ENCODE data around the gene TTBK2. TPM values are rescaled to one million over a fixed set of nuclear protein-coding genes. Genes with fewer than 3 reads are reported as not detected.
"Not testable (repeated sequence)": the region's sequence is repeated elsewhere in the genome, so short reads cannot be mapped to it uniquely, and the experiment has no call there.

TTBK2 gene
- total RNA-seq, 1 experiment from 2014 or later, result 4.2 TPM

DNA sequence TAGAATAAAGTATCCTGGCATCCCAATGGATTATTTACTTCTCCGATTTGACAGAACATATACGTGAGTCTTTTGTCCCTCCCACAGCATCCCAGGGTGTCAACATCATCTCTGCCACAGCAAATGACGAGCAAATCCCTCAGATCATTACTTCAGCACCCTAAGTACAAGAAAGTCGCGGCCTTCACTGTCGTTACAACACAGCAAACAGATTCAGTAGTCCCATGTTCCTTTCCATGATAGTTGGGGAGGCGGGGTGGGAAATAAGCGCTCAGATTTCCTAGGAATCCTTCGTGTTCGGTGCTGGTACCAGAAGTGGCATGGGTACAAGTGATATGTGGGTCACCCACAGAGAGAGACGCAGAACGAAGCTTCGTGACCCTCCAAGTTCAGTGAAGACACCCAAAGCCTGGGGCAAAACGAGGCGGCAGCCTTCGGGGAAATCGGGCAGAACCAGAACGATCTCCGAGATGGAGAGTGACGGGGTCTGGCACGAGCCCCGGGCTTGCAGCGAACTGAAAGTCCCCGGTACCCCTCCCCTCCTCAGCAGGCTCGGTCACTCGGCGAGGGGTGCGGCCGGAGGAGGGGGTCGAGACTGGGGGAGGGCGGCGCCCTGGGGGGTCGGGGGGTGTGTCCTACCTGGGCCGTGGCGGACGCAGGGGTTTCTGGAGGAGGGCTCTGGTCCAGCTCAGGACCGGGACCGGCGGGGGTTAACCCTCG lies 619 bp downstream of the TTBK2 start:
- Histone ChIP-seq H3K4me3 (ENCODE audit: insufficient read depth, low read depth, low read length) (peak overlapping the region; percentile 86), H3K27me3 (ENCODE audit: control insufficient read depth, insufficient read depth, low read length) (peaks cover 7% of the 10 kb centered on the region), H3K36me3 (replicated peaks; ENCODE audit: control insufficient read depth, insufficient read depth, low read length) (no peaks in the 10 kb centered on the region)
- DNase-seq, result peak; percentile 84

DNA sequence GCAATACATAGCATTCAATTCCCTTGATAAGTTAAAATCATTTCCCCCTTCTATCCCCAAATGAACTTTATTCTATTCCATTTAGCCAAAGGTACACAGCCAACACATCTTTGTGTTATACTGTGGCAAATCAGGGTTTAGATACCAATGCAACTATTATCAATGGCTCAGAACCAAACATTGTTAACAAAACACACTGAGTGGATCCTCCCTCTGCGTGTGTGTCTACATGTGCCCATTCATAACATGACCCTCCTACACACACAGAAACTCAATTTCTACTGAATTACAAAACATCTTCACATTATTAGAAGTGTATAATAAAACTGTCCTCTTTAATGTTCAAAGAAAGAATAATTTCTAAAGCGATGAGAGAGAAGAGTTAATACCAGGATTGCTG lies 1.3 kb downstream of the TTBK2 start:
- H3K27me3 ChIP-seq (ENCODE audit: control insufficient read depth, insufficient read depth, low read length), result peaks cover 7% of the 10 kb centered on the region

GRCh38 chr15:42918047-42918446 lies 2.5 kb downstream of the TTBK2 start:
- H3K4me3 ChIP-seq (ENCODE audit: insufficient read depth, low read depth, low read length), result no peak overlapping the region
- no peaks in the 10 kb centered on the region for H3K36me3 ChIP-seq (replicated peaks; ENCODE audit: control insufficient read depth, insufficient read depth, low read length)
- DNase-seq, result no peak
- H3K27me3 ChIP-seq (ENCODE audit: control insufficient read depth, insufficient read depth, low read length), result peaks cover 7% of the 10 kb centered on the region

More for the DNA sequence above, 1.3 kb downstream of the TTBK2 start:
- Histone ChIP-seq H3K4me3 (ENCODE audit: insufficient read depth, low read depth, low read length) (peak overlapping the region; percentile 86), H3K36me3 (replicated peaks; ENCODE audit: control insufficient read depth, insufficient read depth, low read length) (no peaks in the 10 kb centered on the region)
- DNase-seq, result no peak

GRCh38 chr15:42915654-42916315 lies 4.8 kb downstream of the TTBK2 start:
- Histone ChIP-seq H3K36me3 (replicated peaks; ENCODE audit: control insufficient read depth, insufficient read depth, low read length) (no peaks in the 10 kb centered on the region), H3K4me3 (ENCODE audit: insufficient read depth, low read depth, low read length) (no peak overlapping the region), H3K27me3 (ENCODE audit: control insufficient read depth, insufficient read depth, low read length) (no peaks in the 10 kb centered on the region)
- no peak for DNase-seq

- H3K4me3 ChIP-seq (ENCODE audit: insufficient read depth, low read depth, low read length), result no peak overlapping the region
- no peaks in the 10 kb centered on the region for H3K36me3 ChIP-seq (replicated peaks; ENCODE audit: control insufficient read depth, insufficient read depth, low read length)
- H3K27me3 ChIP-seq (ENCODE audit: control insufficient read depth, insufficient read depth, low read length), result no peaks in the 10 kb centered on the region
- no peak for DNase-seq
Observed at GRCh38 chr15:42914728-42915497, 5.7 kb downstream of the TTBK2 start.

GRCh38 chr15:42911058-42911592 lies 9.5 kb downstream of the TTBK2 start:
- no peak for DNase-seq

DNA sequence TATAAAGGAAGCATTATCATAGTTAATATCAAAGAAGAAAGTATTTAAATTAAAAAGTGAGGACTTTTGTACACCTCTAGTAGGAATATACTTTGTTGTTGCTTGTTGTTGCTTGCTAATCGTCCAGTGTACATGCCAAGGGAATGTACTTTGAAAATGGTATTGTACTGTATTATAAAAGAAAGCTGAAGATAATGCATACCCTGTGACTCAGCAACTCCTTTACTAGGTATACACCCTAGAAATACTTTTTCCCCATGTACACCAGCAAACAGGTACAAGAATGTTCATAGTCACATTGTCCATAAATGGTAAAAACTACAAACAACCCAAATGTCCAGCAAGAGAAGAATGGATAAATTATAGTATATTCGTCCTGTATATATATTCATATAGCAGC lies 12.0 kb downstream of the TTBK2 start:
- Histone ChIP-seq H3K4me3 (ENCODE audit: insufficient read depth, low read depth, low read length) (no peak overlapping the region), H3K36me3 (replicated peaks; ENCODE audit: control insufficient read depth, insufficient read depth, low read length) (no peaks in the 10 kb centered on the region), H3K27me3 (ENCODE audit: control insufficient read depth, insufficient read depth, low read length) (no peaks in the 10 kb centered on the region)
- DNase-seq, result no peak

More at GRCh38 chr15:42911058-42911592, 9.5 kb downstream of the TTBK2 start:
- Histone ChIP-seq H3K4me3 (ENCODE audit: insufficient read depth, low read depth, low read length) (no peak overlapping the region), H3K27me3 (ENCODE audit: control insufficient read depth, insufficient read depth, low read length) (no peaks in the 10 kb centered on the region), H3K36me3 (replicated peaks; ENCODE audit: control insufficient read depth, insufficient read depth, low read length) (no peaks in the 10 kb centered on the region)

GRCh38 chr15:42903388-42904324 lies 16.9 kb downstream of the TTBK2 start:
- H3K4me3 ChIP-seq (ENCODE audit: insufficient read depth, low read depth, low read length), result no peak overlapping the region
- no peak for DNase-seq
- no peaks in the 10 kb centered on the region for H3K36me3 ChIP-seq (replicated peaks; ENCODE audit: control insufficient read depth, insufficient read depth, low read length)
- H3K27me3 ChIP-seq (ENCODE audit: control insufficient read depth, insufficient read depth, low read length), result no peaks in the 10 kb centered on the region

- H3K4me3 ChIP-seq (ENCODE audit: insufficient read depth, low read depth, low read length); H3K36me3 ChIP-seq (replicated peaks; ENCODE audit: control insufficient read depth, insufficient read depth, low read length); DNase-seq; H3K27me3 ChIP-seq (ENCODE audit: control insufficient read depth, insufficient read depth, low read length): not testable (repeated sequence)
Observed at GRCh38 chr15:42893911-42894310, 26.7 kb downstream of the TTBK2 start.

- H3K27me3 ChIP-seq (ENCODE audit: control insufficient read depth, insufficient read depth, low read length), result no peaks in the 10 kb centered on the region
- no peaks in the 10 kb centered on the region for H3K36me3 ChIP-seq (replicated peaks; ENCODE audit: control insufficient read depth, insufficient read depth, low read length)
- H3K4me3 ChIP-seq (ENCODE audit: insufficient read depth, low read depth, low read length), result no peak overlapping the region
- DNase-seq, result no peak
Observed at GRCh38 chr15:42891569-42891968, 29.0 kb downstream of the TTBK2 start.

DNA sequence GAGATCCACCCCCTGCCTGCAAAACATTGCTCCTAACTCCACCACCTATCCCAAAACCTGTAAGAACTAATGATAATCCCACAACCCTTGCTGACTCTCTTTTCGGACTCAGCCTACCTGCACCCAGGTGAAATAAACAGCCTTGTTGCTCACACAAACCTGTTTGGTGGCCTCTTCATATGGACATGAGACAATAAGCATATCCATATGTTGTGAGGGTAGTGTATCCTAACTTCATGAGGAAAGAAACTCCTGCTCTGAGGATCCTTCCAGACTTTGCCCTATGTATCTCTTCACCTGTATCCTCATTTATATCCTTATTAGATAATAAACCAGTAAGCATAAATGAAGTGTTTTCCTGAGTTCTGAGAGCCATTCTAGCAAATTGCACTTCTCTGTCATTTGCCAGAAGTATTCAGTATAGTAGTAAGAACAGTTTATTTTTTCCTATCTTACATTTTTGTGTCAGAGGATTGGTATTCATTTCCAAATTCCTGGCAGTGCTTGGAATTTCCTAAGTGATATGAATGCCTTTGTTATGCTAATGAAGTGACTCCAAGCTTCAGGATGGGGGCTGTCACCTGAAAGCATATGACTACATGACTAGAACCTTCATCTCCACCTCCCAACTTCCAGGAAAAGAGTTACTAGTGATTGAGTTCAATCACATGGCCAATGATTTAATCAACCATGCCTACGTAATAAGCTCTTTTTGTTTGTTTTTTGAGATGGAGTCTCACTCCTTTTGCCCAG lies 30.2 kb downstream of the TTBK2 start:
- peak; percentile 16 for DNase-seq
- no peaks in the 10 kb centered on the region for H3K27me3 ChIP-seq (ENCODE audit: control insufficient read depth, insufficient read depth, low read length)

GRCh38 chr15:42887384-42887783 lies 33.2 kb downstream of the TTBK2 start:
- not testable (repeated sequence) for H3K36me3 ChIP-seq (replicated peaks; ENCODE audit: control insufficient read depth, insufficient read depth, low read length); H3K27me3 ChIP-seq (ENCODE audit: control insufficient read depth, insufficient read depth, low read length); DNase-seq; H3K4me3 ChIP-seq (ENCODE audit: insufficient read depth, low read depth, low read length)

More for the DNA sequence above, 30.2 kb downstream of the TTBK2 start:
- no peaks in the 10 kb centered on the region for H3K36me3 ChIP-seq (replicated peaks; ENCODE audit: control insufficient read depth, insufficient read depth, low read length)
- no peak overlapping the region for H3K4me3 ChIP-seq (ENCODE audit: insufficient read depth, low read depth, low read length)

DNA sequence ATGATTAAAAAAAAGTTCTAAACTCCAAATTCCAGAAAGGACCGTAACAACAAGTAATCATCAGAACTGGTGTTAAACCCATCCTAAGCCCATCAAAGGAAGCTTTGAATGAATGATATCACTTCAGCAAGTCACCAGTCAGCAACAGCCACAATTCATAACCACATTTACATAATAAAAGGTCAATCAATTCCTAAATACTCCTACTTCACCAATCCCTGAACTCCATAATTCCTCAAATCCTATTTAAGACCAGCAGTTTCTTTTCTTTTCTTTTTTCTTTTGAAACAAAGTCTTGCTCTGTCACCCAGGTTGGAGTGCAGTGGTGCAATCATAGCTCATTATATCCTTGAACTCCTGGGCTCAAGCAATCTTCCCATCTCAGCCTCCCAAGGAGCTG lies 40.5 kb downstream of the TTBK2 start:
- Histone ChIP-seq H3K4me3 (ENCODE audit: insufficient read depth, low read depth, low read length) (no peak overlapping the region), H3K27me3 (ENCODE audit: control insufficient read depth, insufficient read depth, low read length) (no peaks in the 10 kb centered on the region), H3K36me3 (replicated peaks; ENCODE audit: control insufficient read depth, insufficient read depth, low read length) (no peaks in the 10 kb centered on the region)
- no peak for DNase-seq

All from H7 (cell line).